ENCODE measurements around the gene EFHD1. TPM values are rescaled to one million over a fixed set of nuclear protein-coding genes. Genes with fewer than 3 reads are reported as not detected.

EFHD1 gene
- total and polyA plus RNA-seq, 2 experiments from 2014 or later, result 3.4 to 6.4 TPM

- TF ChIP-seq ZNF114 (CRISPR knock-in tag; IDR thresholded peaks at IDR 0.05), result no peak
- TF ChIP-seq CREB1 (CRISPR knock-in tag; IDR thresholded peaks at IDR 0.05; ENCODE audit: low read depth), result no peak
- TF ChIP-seq NANOG (IDR thresholded peaks at IDR 0.05; ENCODE audit: borderline replicate concordance), result no peak
- no peak for TF ChIP-seq STAT1 (IDR thresholded peaks at IDR 0.05; ENCODE audit: unreplicated experiment)
Measured at GRCh38 chr2:232674491-232674890, 41.1 kb downstream of the EFHD1 start (continued).

GRCh38 chr2:232675381-232675780, 42.0 kb downstream of the EFHD1 start:
- DNase-seq (ENCODE audit: low spot score), result no peak
- no peaks in the 10 kb centered on the region; the same call in 2 of the 3 replicates for H3K9me3 Mint-ChIP-seq
- ATAC-seq, result no peak
- H3K27me3 ChIP-seq (ENCODE audit: insufficient read depth), result no peaks in the 10 kb centered on the region
- no peaks in the 10 kb centered on the region; the same call in 1 of the 2 replicates for H4K20me1 ChIP-seq (replicated peaks; ENCODE audit: insufficient read depth)
- TF ChIP-seq, protein P1, sequence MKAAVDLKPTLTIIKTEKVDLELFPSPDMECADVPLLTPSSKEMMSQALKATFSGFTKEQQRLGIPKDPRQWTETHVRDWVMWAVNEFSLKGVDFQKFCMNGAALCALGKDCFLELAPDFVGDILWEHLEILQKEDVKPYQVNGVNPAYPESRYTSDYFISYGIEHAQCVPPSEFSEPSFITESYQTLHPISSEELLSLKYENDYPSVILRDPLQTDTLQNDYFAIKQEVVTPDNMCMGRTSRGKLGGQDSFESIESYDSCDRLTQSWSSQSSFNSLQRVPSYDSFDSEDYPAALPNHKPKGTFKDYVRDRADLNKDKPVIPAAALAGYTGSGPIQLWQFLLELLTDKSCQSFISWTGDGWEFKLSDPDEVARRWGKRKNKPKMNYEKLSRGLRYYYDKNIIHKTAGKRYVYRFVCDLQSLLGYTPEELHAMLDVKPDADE (IDR thresholded peaks at IDR 0.05), result no peak
- TF ChIP-seq, protein P2, sequence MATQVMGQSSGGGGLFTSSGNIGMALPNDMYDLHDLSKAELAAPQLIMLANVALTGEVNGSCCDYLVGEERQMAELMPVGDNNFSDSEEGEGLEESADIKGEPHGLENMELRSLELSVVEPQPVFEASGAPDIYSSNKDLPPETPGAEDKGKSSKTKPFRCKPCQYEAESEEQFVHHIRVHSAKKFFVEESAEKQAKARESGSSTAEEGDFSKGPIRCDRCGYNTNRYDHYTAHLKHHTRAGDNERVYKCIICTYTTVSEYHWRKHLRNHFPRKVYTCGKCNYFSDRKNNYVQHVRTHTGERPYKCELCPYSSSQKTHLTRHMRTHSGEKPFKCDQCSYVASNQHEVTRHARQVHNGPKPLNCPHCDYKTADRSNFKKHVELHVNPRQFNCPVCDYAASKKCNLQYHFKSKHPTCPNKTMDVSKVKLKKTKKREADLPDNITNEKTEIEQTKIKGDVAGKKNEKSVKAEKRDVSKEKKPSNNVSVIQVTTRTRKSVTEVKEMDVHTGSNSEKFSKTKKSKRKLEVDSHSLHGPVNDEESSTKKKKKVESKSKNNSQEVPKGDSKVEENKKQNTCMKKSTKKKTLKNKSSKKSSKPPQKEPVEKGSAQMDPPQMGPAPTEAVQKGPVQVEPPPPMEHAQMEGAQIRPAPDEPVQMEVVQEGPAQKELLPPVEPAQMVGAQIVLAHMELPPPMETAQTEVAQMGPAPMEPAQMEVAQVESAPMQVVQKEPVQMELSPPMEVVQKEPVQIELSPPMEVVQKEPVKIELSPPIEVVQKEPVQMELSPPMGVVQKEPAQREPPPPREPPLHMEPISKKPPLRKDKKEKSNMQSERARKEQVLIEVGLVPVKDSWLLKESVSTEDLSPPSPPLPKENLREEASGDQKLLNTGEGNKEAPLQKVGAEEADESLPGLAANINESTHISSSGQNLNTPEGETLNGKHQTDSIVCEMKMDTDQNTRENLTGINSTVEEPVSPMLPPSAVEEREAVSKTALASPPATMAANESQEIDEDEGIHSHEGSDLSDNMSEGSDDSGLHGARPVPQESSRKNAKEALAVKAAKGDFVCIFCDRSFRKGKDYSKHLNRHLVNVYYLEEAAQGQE (IDR thresholded peaks at IDR 0.05; ENCODE audit: unreplicated experiment), result no peak
- H3K4me3 ChIP-seq, result no peak overlapping the region
- H3K79me2 ChIP-seq (replicated peaks; ENCODE audit: insufficient read depth), result no peaks in the 10 kb centered on the region
- no peaks in the 10 kb centered on the region for H3K36me3 Mint-ChIP-seq (ENCODE audit: low read depth)
- no peak overlapping the region for H3K27ac ChIP-seq (ENCODE audit: low read depth)
- H3K9me2 ChIP-seq (ENCODE audit: insufficient read depth), result no peaks in the 10 kb centered on the region
- no peak overlapping the region for H3K27ac Mint-ChIP-seq
- no peaks in the 10 kb centered on the region for H3K36me3 ChIP-seq (ENCODE audit: insufficient read depth)
- no peak overlapping the region for H3K4me2 ChIP-seq
- H3K4me1 Mint-ChIP-seq, result no peaks in the 10 kb centered on the region
- no peak overlapping the region for H3K4me3 Mint-ChIP-seq
- no peak overlapping the region for H2AFZ ChIP-seq
- H3K27me3 Mint-ChIP-seq (ENCODE audit: insufficient read depth, low read depth, poor library complexity), result peaks cover 7% of the 10 kb centered on the region
- H3K4me1 ChIP-seq (ENCODE audit: insufficient read depth), result no peaks in the 10 kb centered on the region
- no peaks in the 10 kb centered on the region for H3F3A ChIP-seq (replicated peaks; ENCODE audit: low read depth)

- Mint-ChIP-seq H3K27me3 (ENCODE audit: insufficient read depth, low read depth, poor library complexity) (peaks cover 5% of the 10 kb centered on the region), H3K27ac (no peak overlapping the region), H3K36me3 (ENCODE audit: low read depth) (no peaks in the 10 kb centered on the region), H3K4me3 (no peak overlapping the region), H3K4me1 (no peaks in the 10 kb centered on the region), H3K9me3 (no peaks in the 10 kb centered on the region; the same call in 2 of the 3 replicates)
- Histone ChIP-seq H3K27ac (ENCODE audit: low read depth) (no peak overlapping the region), H3K4me2 (no peak overlapping the region), H3K9me2 (ENCODE audit: insufficient read depth) (no peaks in the 10 kb centered on the region), H2AFZ (no peak overlapping the region), H3K36me3 (ENCODE audit: insufficient read depth) (no peaks in the 10 kb centered on the region), H3K27me3 (ENCODE audit: insufficient read depth) (no peaks in the 10 kb centered on the region), H3K4me3 (no peak overlapping the region), H3K4me1 (ENCODE audit: insufficient read depth) (no peaks in the 10 kb centered on the region), H3F3A (replicated peaks; ENCODE audit: low read depth) (no peaks in the 10 kb centered on the region), H3K79me2 (replicated peaks; ENCODE audit: insufficient read depth) (no peaks in the 10 kb centered on the region), H4K20me1 (replicated peaks; ENCODE audit: insufficient read depth) (no peaks in the 10 kb centered on the region; the same call in 1 of the 2 replicates)
- ATAC-seq (no peak), DNase-seq (ENCODE audit: low spot score) (no peak)
- TF ChIP-seq, protein P3, sequence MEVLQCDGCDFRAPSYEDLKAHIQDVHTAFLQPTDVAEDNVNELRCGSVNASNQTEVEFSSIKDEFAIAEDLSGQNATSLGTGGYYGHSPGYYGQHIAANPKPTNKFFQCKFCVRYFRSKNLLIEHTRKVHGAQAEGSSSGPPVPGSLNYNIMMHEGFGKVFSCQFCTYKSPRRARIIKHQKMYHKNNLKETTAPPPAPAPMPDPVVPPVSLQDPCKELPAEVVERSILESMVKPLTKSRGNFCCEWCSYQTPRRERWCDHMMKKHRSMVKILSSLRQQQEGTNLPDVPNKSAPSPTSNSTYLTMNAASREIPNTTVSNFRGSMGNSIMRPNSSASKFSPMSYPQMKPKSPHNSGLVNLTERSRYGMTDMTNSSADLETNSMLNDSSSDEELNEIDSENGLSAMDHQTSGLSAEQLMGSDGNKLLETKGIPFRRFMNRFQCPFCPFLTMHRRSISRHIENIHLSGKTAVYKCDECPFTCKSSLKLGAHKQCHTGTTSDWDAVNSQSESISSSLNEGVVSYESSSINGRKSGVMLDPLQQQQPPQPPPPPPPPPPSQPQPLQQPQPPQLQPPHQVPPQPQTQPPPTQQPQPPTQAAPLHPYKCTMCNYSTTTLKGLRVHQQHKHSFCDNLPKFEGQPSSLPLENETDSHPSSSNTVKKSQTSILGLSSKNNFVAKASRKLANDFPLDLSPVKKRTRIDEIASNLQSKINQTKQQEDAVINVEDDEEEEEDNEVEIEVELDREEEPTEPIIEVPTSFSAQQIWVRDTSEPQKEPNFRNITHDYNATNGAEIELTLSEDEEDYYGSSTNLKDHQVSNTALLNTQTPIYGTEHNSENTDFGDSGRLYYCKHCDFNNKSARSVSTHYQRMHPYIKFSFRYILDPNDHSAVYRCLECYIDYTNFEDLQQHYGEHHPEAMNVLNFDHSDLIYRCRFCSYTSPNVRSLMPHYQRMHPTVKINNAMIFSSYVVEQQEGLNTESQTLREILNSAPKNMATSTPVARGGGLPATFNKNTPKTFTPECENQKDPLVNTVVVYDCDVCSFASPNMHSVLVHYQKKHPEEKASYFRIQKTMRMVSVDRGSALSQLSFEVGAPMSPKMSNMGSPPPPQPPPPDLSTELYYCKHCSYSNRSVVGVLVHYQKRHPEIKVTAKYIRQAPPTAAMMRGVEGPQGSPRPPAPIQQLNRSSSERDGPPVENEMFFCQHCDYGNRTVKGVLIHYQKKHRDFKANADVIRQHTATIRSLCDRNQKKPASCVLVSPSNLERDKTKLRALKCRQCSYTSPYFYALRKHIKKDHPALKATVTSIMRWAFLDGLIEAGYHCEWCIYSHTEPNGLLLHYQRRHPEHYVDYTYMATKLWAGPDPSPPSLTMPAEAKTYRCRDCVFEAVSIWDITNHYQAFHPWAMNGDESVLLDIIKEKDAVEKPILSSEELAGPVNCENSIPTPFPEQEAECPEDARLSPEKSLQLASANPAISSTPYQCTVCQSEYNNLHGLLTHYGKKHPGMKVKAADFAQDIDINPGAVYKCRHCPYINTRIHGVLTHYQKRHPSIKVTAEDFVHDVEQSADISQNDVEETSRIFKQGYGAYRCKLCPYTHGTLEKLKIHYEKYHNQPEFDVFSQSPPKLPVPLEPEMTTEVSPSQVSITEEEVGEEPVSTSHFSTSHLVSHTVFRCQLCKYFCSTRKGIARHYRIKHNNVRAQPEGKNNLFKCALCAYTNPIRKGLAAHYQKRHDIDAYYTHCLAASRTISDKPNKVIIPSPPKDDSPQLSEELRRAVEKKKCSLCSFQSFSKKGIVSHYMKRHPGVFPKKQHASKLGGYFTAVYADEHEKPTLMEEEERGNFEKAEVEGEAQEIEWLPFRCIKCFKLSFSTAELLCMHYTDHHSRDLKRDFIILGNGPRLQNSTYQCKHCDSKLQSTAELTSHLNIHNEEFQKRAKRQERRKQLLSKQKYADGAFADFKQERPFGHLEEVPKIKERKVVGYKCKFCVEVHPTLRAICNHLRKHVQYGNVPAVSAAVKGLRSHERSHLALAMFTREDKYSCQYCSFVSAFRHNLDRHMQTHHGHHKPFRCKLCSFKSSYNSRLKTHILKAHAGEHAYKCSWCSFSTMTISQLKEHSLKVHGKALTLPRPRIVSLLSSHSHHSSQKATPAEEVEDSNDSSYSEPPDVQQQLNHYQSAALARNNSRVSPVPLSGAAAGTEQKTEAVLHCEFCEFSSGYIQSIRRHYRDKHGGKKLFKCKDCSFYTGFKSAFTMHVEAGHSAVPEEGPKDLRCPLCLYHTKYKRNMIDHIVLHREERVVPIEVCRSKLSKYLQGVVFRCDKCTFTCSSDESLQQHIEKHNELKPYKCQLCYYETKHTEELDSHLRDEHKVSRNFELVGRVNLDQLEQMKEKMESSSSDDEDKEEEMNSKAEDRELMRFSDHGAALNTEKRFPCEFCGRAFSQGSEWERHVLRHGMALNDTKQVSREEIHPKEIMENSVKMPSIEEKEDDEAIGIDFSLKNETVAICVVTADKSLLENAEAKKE (CRISPR knock-in tag; IDR thresholded peaks at IDR 0.05), result no peak
- TF ChIP-seq JUNB (IDR thresholded peaks at IDR 0.05; ENCODE audit: unreplicated experiment) (no peak), ZNF331 (CRISPR knock-in tag; IDR thresholded peaks at IDR 0.05; ENCODE audit: low read depth) (no peak), STAT1 (IDR thresholded peaks at IDR 0.05; ENCODE audit: unreplicated experiment) (no peak), ZNF114 (CRISPR knock-in tag; IDR thresholded peaks at IDR 0.05) (no peak)
Measured at GRCh38 chr2:232680006-232680405, 46.6 kb downstream of the EFHD1 start.

All from GM23338 (cell line).